22Rv1 (cell line): ENCODE data around the gene CCDC57.

Source experiments
- CTCF ChIP-seq: fragments of 450-650 bp; IDR thresholded peaks from 2 replicates; pipeline ENCODE4 v1.5.1; 2017; ENCODE audit warnings: mild to moderate bottlenecking
- ZFX ChIP-seq: fragments of 450-650 bp; IDR thresholded peaks from 2 replicates; pipeline ENCODE4 v1.6.1; 2017; ENCODE audit warnings: antibody characterized with exemption, borderline replicate concordance

GRCh38 chr17:82091264-82092066, 121.2 kb downstream of the CCDC57 start:
- TF ChIP-seq ZFX (no peak), CTCF (no peak)
